Measurements from ENCODE around the gene LSM7. TPM values are rescaled to one million over a fixed set of nuclear protein-coding genes. Genes with fewer than 3 reads are reported as not detected.

Gene LSM7
- total RNA-seq, 1 experiment from 2014 or later: 152 TPM

GRCh38 chr19:2336528-2337328, 8.3 kb upstream of the LSM7 start:
- Histone ChIP-seq H3K36me3 (ENCODE audit: insufficient read depth, low read length, poor library complexity, severe bottlenecking) (peaks cover 3% of the 10 kb centered on the region), H3K27me3 (replicated peaks; ENCODE audit: insufficient read depth, low read depth, low read length, poor library complexity) (no peaks in the 10 kb centered on the region), H3K4me3 (ENCODE audit: low read depth, low read length, poor library complexity, severe bottlenecking) (no peak overlapping the region), H3K9me3 (ENCODE audit: low read depth, low read length, poor library complexity, severe bottlenecking) (no peaks in the 10 kb centered on the region), H3K4me1 (ENCODE audit: insufficient read depth, low read length, poor library complexity, severe bottlenecking) (peaks cover 8% of the 10 kb centered on the region), H3K27ac (ENCODE audit: low read depth, low read length, poor library complexity, severe bottlenecking) (no peak overlapping the region)
- intact Hi-C loops (cut with micrococcal nuclease; ENCODE audit: unreplicated experiment): no loop called here
- DNase-seq (ENCODE audit: low spot score): no peak
- no TSS peak for BruUV-seq (replicated peaks)
- ChIA-PET CTCF (no interaction called here), POLR2A (ENCODE audit: low non-redundant PET) (no interaction called here)
- TF ChIP-seq EZH2 (IDR thresholded peaks at IDR 0.05; ENCODE audit: borderline replicate concordance, low read depth, low read length, poor library complexity, severe bottlenecking): no peak
- TF ChIP-seq CTCF (conservative IDR thresholded peaks at IDR 0.05; ENCODE audit: low read depth, low read length): no peak

GRCh38 chr19:2335848-2336247, 7.5 kb upstream of the LSM7 start:
- no peaks in the 10 kb centered on the region for H3K9me3 ChIP-seq (ENCODE audit: low read depth, low read length, poor library complexity, severe bottlenecking)
- H3K27me3 ChIP-seq (replicated peaks; ENCODE audit: insufficient read depth, low read depth, low read length, poor library complexity): no peaks in the 10 kb centered on the region
- POLR2A ChIA-PET (ENCODE audit: low non-redundant PET): no interaction called here
- H3K4me1 ChIP-seq (ENCODE audit: insufficient read depth, low read length, poor library complexity, severe bottlenecking): peaks cover 16% of the 10 kb centered on the region
- CTCF ChIA-PET: no interaction called here
- intact Hi-C loops (cut with micrococcal nuclease; ENCODE audit: unreplicated experiment): no loop called here
- H3K27ac ChIP-seq (ENCODE audit: low read depth, low read length, poor library complexity, severe bottlenecking): no peak overlapping the region
- H3K36me3 ChIP-seq (ENCODE audit: insufficient read depth, low read length, poor library complexity, severe bottlenecking): no peaks in the 10 kb centered on the region
- TF ChIP-seq CTCF (conservative IDR thresholded peaks at IDR 0.05; ENCODE audit: low read depth, low read length) (no peak), EZH2 (IDR thresholded peaks at IDR 0.05; ENCODE audit: borderline replicate concordance, low read depth, low read length, poor library complexity, severe bottlenecking) (no peak)
- no TSS peak for BruUV-seq (replicated peaks)
- H3K4me3 ChIP-seq (ENCODE audit: low read depth, low read length, poor library complexity, severe bottlenecking): no peak overlapping the region
- no peak for DNase-seq (ENCODE audit: low spot score)

- CTCF ChIA-PET: no interaction called here
- intact Hi-C loops (cut with micrococcal nuclease; ENCODE audit: unreplicated experiment): no loop called here
Measured at GRCh38 chr19:2334986-2335846, 6.8 kb upstream of the LSM7 start.

More at GRCh38 chr19:2334986-2335846, 6.8 kb upstream of the LSM7 start:
- TF ChIP-seq CTCF (conservative IDR thresholded peaks at IDR 0.05; ENCODE audit: low read depth, low read length): no peak
- TF ChIP-seq EZH2 (IDR thresholded peaks at IDR 0.05; ENCODE audit: borderline replicate concordance, low read depth, low read length, poor library complexity, severe bottlenecking): no peak
- Histone ChIP-seq H3K27ac (ENCODE audit: low read depth, low read length, poor library complexity, severe bottlenecking) (no peak overlapping the region), H3K27me3 (replicated peaks; ENCODE audit: insufficient read depth, low read depth, low read length, poor library complexity) (no peaks in the 10 kb centered on the region), H3K36me3 (ENCODE audit: insufficient read depth, low read length, poor library complexity, severe bottlenecking) (no peaks in the 10 kb centered on the region), H3K4me1 (ENCODE audit: insufficient read depth, low read length, poor library complexity, severe bottlenecking) (peaks cover 16% of the 10 kb centered on the region), H3K9me3 (ENCODE audit: low read depth, low read length, poor library complexity, severe bottlenecking) (no peaks in the 10 kb centered on the region), H3K4me3 (ENCODE audit: low read depth, low read length, poor library complexity, severe bottlenecking) (no peak overlapping the region)
- BruUV-seq (replicated peaks): no TSS peak
- POLR2A ChIA-PET (ENCODE audit: low non-redundant PET): no interaction called here
- no peak for DNase-seq (ENCODE audit: low spot score)
